ENCODE data around the gene CNN3.

DNA sequence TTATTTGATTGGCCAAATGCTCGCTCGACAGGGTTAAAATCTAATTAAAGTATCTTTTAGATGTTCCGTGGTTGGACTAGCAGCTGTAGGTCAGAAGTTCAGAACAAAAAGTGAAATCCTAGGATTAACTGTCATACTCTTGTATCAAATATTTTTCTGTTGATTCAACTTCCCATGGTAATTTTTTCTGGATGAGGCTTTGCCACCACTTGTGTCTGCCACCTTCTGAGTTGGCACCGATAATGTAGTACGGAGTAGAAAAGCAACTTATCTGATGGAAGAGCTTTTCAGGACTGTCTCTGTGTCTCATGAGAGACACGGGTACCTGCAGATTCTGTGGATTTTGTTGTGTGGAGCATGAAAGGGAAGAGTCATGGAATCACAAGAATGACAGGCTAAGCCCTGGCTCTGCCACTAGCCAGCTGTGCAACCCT is 44.6 kb upstream of the CNN3 start:
- TF ChIP-seq POLR2AphosphoS5 (IDR thresholded peaks at IDR 0.05): peak in 1 of 3 donors; percentile 33
- TF ChIP-seq, protein P1, sequence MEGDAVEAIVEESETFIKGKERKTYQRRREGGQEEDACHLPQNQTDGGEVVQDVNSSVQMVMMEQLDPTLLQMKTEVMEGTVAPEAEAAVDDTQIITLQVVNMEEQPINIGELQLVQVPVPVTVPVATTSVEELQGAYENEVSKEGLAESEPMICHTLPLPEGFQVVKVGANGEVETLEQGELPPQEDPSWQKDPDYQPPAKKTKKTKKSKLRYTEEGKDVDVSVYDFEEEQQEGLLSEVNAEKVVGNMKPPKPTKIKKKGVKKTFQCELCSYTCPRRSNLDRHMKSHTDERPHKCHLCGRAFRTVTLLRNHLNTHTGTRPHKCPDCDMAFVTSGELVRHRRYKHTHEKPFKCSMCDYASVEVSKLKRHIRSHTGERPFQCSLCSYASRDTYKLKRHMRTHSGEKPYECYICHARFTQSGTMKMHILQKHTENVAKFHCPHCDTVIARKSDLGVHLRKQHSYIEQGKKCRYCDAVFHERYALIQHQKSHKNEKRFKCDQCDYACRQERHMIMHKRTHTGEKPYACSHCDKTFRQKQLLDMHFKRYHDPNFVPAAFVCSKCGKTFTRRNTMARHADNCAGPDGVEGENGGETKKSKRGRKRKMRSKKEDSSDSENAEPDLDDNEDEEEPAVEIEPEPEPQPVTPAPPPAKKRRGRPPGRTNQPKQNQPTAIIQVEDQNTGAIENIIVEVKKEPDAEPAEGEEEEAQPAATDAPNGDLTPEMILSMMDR (IDR thresholded peaks at IDR 0.05): no peak

All from breast epithelium (tissue), 3 donors.